Measurements from ENCODE around the gene GATAD2B.

DNA sequence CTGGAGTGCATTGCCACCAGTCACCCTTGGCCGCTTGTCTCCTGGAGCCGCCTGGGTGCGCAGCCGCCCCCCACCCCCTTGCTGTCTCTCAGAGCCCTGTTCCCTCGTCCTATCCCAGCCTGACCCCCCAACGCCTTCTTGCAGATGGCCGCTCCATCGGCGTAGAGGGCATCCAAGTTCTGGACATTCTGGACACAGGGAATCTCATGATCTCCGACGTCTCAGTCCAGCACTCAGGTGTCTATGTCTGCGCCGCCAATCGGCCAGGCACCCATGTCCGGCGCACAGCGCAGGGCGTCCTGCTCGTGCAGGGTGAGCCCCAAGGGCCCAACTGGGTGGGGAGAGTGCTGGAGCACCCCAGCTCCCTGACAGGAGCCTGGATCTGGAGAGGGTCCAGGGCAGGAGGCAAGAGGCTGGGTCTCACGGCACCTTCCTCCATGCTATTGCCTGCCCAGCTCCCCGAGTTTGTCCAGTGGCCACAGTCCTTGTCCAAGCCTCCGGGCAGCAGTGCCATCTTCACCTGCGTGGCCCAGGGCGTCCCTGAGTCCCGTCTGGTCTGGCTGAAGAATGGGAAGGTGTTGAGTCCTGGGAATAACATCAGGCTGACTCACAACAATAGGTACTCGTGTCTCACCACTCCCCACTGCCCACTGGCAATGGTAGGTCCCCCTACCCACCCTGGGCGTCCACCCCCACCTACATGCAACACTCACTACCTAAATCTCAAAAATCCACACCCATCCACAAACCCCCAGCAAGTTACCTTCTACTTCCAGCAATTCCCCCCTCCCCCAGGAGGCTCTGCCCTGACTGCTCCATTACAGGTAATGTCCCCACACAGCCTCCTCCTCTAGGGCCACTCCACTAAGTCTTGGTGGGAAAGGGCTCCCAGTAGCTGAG is 123.0 kb downstream of the GATAD2B start:
- TF ChIP-seq, protein P1, sequence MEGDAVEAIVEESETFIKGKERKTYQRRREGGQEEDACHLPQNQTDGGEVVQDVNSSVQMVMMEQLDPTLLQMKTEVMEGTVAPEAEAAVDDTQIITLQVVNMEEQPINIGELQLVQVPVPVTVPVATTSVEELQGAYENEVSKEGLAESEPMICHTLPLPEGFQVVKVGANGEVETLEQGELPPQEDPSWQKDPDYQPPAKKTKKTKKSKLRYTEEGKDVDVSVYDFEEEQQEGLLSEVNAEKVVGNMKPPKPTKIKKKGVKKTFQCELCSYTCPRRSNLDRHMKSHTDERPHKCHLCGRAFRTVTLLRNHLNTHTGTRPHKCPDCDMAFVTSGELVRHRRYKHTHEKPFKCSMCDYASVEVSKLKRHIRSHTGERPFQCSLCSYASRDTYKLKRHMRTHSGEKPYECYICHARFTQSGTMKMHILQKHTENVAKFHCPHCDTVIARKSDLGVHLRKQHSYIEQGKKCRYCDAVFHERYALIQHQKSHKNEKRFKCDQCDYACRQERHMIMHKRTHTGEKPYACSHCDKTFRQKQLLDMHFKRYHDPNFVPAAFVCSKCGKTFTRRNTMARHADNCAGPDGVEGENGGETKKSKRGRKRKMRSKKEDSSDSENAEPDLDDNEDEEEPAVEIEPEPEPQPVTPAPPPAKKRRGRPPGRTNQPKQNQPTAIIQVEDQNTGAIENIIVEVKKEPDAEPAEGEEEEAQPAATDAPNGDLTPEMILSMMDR (IDR thresholded peaks at IDR 0.05) = no peak
- TF ChIP-seq NFYB (CRISPR knock-in tag; conservative IDR thresholded peaks at IDR 0.05; ENCODE audit: low read depth) (no peak), SP1 (CRISPR knock-in tag; conservative IDR thresholded peaks at IDR 0.05) (no peak), ESRRA (CRISPR knock-in tag; IDR thresholded peaks at IDR 0.05; ENCODE audit: borderline replicate concordance) (no peak), ZNF416 (CRISPR knock-in tag; IDR thresholded peaks at IDR 0.05) (no peak), E2F1 (CRISPR knock-in tag; IDR thresholded peaks at IDR 0.05) (no peak), TP53 (CRISPR knock-in tag; IDR thresholded peaks at IDR 0.05) (no peak), PRRX2 (CRISPR knock-in tag; IDR thresholded peaks at IDR 0.05) (no peak), USF1 (CRISPR knock-in tag; IDR thresholded peaks at IDR 0.05) (no peak)
- TF ChIP-seq, protein P2, sequence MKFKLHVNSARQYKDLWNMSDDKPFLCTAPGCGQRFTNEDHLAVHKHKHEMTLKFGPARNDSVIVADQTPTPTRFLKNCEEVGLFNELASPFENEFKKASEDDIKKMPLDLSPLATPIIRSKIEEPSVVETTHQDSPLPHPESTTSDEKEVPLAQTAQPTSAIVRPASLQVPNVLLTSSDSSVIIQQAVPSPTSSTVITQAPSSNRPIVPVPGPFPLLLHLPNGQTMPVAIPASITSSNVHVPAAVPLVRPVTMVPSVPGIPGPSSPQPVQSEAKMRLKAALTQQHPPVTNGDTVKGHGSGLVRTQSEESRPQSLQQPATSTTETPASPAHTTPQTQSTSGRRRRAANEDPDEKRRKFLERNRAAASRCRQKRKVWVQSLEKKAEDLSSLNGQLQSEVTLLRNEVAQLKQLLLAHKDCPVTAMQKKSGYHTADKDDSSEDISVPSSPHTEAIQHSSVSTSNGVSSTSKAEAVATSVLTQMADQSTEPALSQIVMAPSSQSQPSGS (CRISPR knock-in tag; IDR thresholded peaks at IDR 0.05; ENCODE audit: borderline replicate concordance, low read depth) = no peak
- TF ChIP-seq, protein P3, sequence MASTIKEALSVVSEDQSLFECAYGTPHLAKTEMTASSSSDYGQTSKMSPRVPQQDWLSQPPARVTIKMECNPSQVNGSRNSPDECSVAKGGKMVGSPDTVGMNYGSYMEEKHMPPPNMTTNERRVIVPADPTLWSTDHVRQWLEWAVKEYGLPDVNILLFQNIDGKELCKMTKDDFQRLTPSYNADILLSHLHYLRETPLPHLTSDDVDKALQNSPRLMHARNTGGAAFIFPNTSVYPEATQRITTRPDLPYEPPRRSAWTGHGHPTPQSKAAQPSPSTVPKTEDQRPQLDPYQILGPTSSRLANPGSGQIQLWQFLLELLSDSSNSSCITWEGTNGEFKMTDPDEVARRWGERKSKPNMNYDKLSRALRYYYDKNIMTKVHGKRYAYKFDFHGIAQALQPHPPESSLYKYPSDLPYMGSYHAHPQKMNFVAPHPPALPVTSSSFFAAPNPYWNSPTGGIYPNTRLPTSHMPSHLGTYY (CRISPR knock-in tag; IDR thresholded peaks at IDR 0.05) = no peak

All from WTC11 (cell line).